Activated B cell treated with CpG ODN at 0.5 μM for 24 hours (primary cell): ENCODE measurements around the gene MAML3. TPM values are rescaled to one million over a fixed set of nuclear protein-coding genes. Genes with fewer than 3 reads are reported as not detected.

Experiments
- ATAC-seq: fragments of 200-7000 bp; cut with Tn5 transposase; one replicate; pipeline ENCODE4 v1.10.0; 2021; ENCODE audit warnings: low read depth, mild to moderate bottlenecking, moderate library complexity
- CTCF ChIA-PET: fragments of 350-600 bp; sonication (Branson Sonifier 250); formaldehyde crosslinking; loops from one replicate; lab custom pipeline; 2021; ENCODE audit warnings: antibody characterized with exemption; lab: Charles Lee
- POLR2A ChIA-PET: fragments of 350-600 bp; sonication (Branson Sonifier 250); formaldehyde crosslinking; loops from one replicate; lab custom pipeline; 2021; ENCODE audit warnings: antibody characterized with exemption; lab: Charles Lee
- DNase-seq: peaks from one replicate; pipeline ENCODE4 v3.0.0; 2022
- H3K27ac Mint-ChIP-seq: one replicate; pipeline ENCODE4 v1.8.0; 2020; ENCODE audit warnings: mixed read lengths
- H3K27me3 Mint-ChIP-seq: one replicate; pipeline ENCODE4 v1.8.0; 2021; ENCODE audit warnings: mixed read lengths
- H3K36me3 Mint-ChIP-seq: one replicate; pipeline ENCODE4 v1.8.0; 2021; ENCODE audit warnings: low read depth, mixed read lengths
- H3K4me1 Mint-ChIP-seq: one replicate; pipeline ENCODE4 v1.8.0; 2021; ENCODE audit warnings: mixed read lengths
- H3K4me3 Mint-ChIP-seq: one replicate; pipeline ENCODE4 v1.8.0; 2020; ENCODE audit warnings: mild to moderate bottlenecking, mixed read lengths
- H3K9me3 Mint-ChIP-seq: one replicate; pipeline ENCODE4 v1.8.0; 2020; ENCODE audit warnings: mixed read lengths
- intact Hi-C: fragments of 100-400 bp; cut with micrococcal nuclease; formaldehyde crosslinking; loops from one replicate; pipeline ENCODE4 v1.15.1; 2024
- total RNA-seq: library from RNA; stranded (reverse); gene quantifications from 2 replicates; pipeline ENCODE4 v1.2.3, GENCODE V29; 2022
- TF ChIP-seq, protein P1 (sequence below): fragments of 200-600 bp; IDR thresholded peaks from one replicate; pipeline ENCODE4 v1.8.0; 2022; ENCODE audit warnings: antibody characterized with exemption, mild to moderate bottlenecking

Gene MAML3
- total RNA-seq, 1 donor from 2014 or later: 2.6 TPM

DNA sequence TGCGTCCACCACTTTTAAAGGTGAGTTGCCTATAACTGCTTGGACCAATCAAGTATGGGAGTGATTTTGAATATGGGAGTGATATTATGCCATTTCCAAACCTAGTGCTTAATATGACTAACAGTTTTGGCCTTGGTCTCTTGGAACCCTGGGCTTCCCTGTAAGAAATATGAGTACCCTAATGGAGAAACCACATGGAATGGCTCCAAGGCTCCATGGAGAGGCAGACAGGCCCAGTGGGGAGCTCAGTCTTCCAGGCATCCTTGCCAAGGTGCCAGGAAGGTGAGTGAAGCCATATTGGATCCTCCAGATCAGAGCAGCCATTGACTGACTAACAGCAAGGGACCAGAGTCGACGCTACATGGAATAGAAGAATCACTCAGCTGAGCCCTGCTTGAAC is 53.2 kb downstream of the MAML3 start:
- ChIA-PET POLR2A (no interaction called here), CTCF (no interaction called here)
- H3K27me3 Mint-ChIP-seq: peaks cover 2% of the 10 kb centered on the region
- ATAC-seq (no peak), DNase-seq (no peak)
- H3K4me3 Mint-ChIP-seq: no peak overlapping the region
- H3K36me3 Mint-ChIP-seq: no peaks in the 10 kb centered on the region
- intact Hi-C loops: no loop called here
- peaks cover 51% of the 10 kb centered on the region for H3K4me1 Mint-ChIP-seq
- H3K9me3 Mint-ChIP-seq: peaks cover 2% of the 10 kb centered on the region
- H3K27ac Mint-ChIP-seq: no peak overlapping the region
- TF ChIP-seq, protein P1, sequence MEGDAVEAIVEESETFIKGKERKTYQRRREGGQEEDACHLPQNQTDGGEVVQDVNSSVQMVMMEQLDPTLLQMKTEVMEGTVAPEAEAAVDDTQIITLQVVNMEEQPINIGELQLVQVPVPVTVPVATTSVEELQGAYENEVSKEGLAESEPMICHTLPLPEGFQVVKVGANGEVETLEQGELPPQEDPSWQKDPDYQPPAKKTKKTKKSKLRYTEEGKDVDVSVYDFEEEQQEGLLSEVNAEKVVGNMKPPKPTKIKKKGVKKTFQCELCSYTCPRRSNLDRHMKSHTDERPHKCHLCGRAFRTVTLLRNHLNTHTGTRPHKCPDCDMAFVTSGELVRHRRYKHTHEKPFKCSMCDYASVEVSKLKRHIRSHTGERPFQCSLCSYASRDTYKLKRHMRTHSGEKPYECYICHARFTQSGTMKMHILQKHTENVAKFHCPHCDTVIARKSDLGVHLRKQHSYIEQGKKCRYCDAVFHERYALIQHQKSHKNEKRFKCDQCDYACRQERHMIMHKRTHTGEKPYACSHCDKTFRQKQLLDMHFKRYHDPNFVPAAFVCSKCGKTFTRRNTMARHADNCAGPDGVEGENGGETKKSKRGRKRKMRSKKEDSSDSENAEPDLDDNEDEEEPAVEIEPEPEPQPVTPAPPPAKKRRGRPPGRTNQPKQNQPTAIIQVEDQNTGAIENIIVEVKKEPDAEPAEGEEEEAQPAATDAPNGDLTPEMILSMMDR: no peak

- CTCF ChIA-PET: no interaction called here
These were observed 54.0 kb downstream of the MAML3 start for GRCh38 chr4:140099983-140100382.

DNA sequence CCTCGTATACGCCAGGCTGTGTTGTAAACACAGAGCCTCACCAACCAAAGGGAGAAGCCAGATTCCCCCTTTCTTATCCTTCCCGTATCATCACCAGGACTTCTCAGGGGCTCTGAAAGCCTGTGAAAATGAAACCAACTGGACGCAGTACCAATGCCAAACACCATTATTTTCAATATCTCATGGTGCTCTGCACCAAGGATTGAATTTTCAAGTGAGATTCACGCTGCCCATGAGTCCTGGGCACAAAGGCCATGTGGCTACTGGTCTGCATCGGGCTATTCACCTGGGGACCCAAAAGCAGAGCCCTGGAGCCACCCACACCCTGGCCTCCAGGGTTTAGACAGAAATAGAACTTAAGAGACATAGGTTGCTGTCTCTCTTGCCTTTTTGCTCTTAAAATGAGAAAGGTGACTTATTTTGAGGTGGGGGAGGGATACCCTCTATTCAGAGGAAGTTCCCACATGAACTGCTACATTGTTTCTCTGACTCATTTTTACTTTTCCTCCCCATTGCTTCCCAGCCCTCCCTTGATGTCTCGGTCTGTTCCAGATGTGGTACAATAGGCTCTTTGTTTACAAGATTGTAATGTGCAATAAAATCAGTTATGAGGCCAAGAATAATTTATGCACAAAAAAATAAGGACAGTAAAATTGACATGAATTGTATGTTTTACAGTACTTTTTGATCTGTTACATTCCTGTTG is 55.4 kb downstream of the MAML3 start:
- Mint-ChIP-seq H3K27me3 (peaks cover 13% of the 10 kb centered on the region), H3K27ac (no peak overlapping the region), H3K9me3 (peaks cover 2% of the 10 kb centered on the region), H3K4me1 (peaks cover 70% of the 10 kb centered on the region), H3K4me3 (no peak overlapping the region), H3K36me3 (no peaks in the 10 kb centered on the region)
- TF ChIP-seq, protein P1: no peak
- CTCF ChIA-PET: no interaction called here
- POLR2A ChIA-PET: interaction anchor here (0.6 kb wide), 1 partner anchor 197 kb away, joined by 6 read pairs; no protein-coding TSS in a partner anchor
- intact Hi-C loops: no loop called here
- DNase-seq: no peak
- no peak for ATAC-seq

More at GRCh38 chr4:140099983-140100382, 54.0 kb downstream of the MAML3 start:
- POLR2A ChIA-PET: no interaction called here
- peaks cover 59% of the 10 kb centered on the region for H3K4me1 Mint-ChIP-seq
- no peak overlapping the region for H3K27ac Mint-ChIP-seq
- H3K9me3 Mint-ChIP-seq: peaks cover 2% of the 10 kb centered on the region
- no peaks in the 10 kb centered on the region for H3K36me3 Mint-ChIP-seq
- no peak for DNase-seq
- TF ChIP-seq, protein P1: no peak
- H3K4me3 Mint-ChIP-seq: peak overlapping the region; percentile 17
- H3K27me3 Mint-ChIP-seq: peaks cover 9% of the 10 kb centered on the region
- intact Hi-C loops: no loop called here
- ATAC-seq: no peak

GRCh38 chr4:140097572-140097971 is 56.4 kb downstream of the MAML3 start:
- Mint-ChIP-seq H3K36me3 (no peaks in the 10 kb centered on the region), H3K4me3 (no peak overlapping the region), H3K9me3 (peaks cover 2% of the 10 kb centered on the region), H3K27me3 (peaks cover 13% of the 10 kb centered on the region), H3K4me1 (peaks cover 72% of the 10 kb centered on the region), H3K27ac (peak overlapping the region; percentile 10)
- no peak for ATAC-seq
- DNase-seq: no peak
- POLR2A ChIA-PET: no interaction called here
- intact Hi-C loops: no loop called here
- CTCF ChIA-PET: no interaction called here
- TF ChIP-seq, protein P1: no peak

DNA sequence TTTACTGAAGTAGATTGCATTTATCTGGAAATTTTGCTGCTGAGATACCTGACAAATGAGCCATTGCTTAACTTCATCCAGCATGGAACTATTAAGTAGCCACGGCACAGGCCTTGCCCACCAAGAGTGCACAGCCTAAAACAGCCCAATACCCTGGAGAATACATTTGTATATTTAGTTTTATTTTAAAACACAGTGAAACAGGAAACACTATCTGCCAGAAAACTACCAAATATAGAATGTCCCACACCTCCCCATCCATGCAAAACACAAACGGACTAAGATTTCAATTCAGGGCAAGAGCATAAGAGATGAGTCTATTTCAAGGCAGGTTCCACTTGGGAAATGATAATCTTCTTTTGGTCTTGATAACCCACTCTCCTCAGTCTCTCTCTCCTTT is 57.1 kb downstream of the MAML3 start:
- CTCF ChIA-PET: no interaction called here
- Mint-ChIP-seq H3K4me1 (peaks cover 75% of the 10 kb centered on the region), H3K36me3 (no peaks in the 10 kb centered on the region), H3K9me3 (no peaks in the 10 kb centered on the region), H3K27me3 (peaks cover 11% of the 10 kb centered on the region), H3K27ac (peak overlapping the region; percentile 10), H3K4me3 (peak overlapping the region; percentile 56)
- intact Hi-C loops: loop anchor here (1.0 kb wide), 1 partner anchor 53 kb away; no protein-coding TSS in a partner anchor
- ATAC-seq (no peak), DNase-seq (no peak)
- POLR2A ChIA-PET: no interaction called here
- TF ChIP-seq, protein P1: no peak
